Activated CD4-positive, alpha-beta T cell treated with anti-CD3 and anti-CD28 coated beads, Interleukin-2, amount 50 U/mL, for 16 hours (primary cell): ENCODE measurements around the gene TADA2B.

Source experiments
- DNase-seq: peaks from one replicate; pipeline ENCODE4 v3.0.0-alpha.2; 2020

The TADA2B gene

DNA sequence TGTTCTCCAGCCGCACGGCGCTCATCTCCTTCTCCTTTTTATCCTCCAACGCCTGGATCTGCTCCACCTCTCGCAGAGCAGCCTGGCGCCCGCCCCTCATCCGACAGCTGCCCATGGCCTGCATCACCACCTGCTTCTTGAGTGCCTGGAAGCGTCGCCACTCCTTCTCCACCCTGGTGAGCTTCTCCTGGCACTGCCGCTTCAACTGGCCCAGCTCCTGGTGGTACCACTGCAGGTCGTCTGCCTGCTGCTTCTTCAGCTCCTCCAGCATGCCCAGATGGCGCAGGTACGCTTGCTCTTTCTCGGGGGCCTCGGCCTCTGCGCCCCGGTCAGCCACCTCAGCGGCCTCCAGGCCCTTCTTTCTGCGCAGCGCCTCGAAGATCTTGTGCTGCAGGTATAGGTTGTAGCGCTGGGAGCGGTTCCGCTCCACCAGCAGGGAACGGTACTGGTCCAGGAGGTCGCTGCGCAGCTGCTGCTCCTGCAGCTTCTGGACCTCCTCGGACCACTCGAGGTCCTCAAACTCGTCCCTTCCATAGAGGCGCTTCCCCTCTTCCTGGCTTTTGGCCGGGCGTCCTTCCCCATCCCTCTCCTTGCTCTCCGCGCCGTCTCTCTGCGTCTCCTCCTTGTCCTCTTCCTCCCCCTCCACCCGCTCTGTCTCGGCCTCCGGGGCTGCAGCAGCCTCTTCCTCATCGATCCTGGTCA, 1.2 kb upstream of the TADA2B start:
- no peak for DNase-seq

DNA sequence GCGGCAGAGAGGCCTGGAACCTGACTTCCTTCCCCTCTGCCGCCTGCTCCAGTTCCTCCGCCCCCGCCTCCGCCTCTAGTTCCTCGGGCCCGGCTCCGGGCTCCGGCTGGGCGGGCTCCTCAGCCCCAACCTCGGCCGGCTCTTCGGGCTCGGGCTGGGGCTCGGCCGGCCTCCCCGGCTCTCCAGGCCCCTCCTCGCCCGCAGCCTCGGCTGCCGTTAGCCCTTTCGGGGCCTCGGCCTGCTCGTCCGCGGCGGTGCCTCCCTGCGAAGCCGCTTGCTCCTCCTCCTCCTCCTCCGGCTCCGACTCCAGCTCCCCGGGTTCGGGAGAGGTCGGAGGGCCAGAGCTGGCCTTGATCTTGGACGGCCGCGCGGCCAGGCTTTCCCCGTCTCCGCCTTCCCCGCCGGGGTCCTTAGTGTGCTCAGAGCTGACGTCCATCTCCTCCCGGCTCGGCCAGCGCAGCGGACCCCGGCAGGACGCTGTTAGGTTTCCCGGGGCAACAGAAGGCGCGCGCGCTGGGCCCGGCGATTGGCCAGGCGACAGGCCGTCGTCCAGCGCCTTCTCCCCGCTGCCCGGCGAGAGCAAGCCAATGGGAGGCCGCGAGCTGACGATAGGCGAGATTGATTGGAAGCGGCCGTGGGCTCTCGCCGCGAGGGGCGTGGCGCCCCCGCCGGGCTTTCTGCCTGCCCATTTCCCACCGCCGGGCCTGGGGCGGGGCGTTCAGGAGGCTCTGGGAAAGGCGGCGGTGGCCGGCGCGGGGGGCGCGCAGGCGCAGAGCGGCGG, 479 bp upstream of the TADA2B start:
- DNase-seq = peak; percentile 96

GRCh38 chr4:7044137-7044930, 1.2 kb downstream of the TADA2B start:
- DNase-seq = no peak

- no peak for DNase-seq
These were observed 2.4 kb downstream of the TADA2B start for GRCh38 chr4:7045553-7045952.

DNA sequence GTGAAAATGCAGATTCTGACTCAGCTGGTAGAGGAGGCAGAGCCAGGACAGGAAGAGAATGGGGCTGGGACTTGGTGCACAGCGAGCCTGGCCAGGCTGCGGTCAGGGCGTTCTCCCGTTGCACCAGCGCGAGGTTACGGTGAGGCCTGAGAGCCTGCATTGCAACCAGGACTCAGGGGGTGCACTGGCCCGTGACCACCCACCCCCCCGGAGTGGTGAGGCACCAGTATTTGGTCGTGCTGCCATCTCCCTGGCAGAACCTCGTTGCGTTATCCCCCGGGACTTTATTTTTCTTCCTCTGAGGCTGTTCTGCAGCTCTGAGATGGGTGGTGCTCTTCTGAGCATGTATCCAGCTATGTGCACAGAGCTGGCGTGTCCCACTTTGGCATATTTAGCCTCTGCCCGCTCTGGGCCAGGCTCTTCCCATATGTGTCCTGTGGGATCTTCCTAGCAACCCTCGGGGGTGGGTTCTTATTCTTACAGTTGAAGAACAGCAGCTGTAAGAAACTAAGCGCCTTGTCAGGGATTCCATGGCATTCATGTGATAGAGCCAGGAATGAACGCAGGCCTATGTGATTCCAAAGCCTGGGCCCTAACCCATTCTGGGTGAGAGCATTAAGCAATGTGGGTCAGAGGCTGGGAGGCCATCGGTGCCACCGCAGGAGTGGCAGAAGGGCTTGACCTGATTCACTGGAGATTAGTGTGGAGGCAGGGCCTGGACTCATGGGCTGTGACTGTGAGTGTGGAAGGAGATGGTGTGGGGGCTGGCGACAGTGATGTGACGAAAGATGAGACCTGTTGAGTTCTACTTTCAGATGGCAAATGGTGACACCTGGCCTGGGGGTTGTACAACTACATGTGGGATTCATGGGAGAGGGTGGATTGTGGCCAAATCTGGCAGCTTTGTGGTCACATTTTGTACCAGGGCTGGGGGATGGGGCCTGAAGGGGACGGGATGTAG, 3.1 kb downstream of the TADA2B start:
- DNase-seq = peak; percentile 27

DNA sequence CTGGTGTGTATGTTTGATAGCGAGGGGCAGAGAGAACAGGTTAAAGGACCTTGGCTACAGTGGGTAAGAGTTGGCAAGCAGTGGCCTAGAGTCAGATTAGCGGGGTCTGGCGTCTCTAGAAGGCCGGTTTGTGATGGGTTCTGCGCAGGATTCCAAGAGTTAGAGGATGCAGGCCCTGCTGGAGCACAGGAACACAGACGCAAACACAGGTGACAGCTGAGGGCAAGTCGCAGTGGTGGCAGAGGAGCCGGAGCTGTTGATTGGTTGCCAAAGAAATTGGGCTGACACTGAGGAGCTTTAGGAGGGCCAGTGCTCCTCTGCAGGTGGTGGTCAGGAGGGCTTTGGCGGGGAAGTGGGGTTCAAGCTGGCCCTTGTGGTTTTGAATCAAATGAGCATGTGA, 3.8 kb downstream of the TADA2B start:
- DNase-seq = no peak

DNA sequence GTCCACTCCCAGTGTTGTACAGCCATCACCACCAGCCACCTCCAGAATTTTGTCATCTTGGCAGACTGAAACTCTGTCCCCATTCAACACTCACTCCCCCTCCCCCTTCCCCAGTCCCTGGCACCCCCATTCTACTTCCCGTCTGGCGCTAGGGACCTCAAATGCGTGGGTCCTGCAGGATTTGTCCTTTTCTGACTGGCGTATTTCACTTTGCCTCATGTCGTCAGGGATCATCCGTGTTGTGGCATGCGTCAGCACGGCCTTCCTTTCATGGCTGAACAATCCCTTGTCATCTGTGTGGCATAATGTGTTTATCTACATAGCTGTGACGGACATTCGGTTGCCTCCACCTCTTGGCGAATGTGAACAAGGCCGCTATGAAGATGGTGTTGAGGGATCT, 5.5 kb downstream of the TADA2B start:
- DNase-seq = no peak

DNA sequence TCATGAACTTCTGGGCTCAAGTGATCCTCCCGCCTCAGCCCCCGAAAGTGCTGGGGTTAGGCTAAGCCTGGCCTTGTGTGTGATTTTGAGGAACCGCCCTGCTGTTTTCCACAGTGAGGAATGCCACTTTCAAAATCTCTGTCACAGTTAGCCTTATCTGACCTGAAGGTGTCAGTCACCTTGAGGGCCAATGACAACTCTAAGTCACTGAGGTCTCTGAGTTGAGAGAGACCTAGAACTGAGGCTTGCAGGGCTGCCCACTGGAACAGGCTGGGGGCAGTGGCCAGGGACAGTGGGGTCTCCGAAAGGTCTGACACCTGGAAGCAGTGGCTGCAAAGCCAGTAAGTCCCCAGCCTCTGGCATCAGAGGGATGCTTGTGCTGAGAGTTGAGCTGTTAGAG, 6.1 kb downstream of the TADA2B start:
- no peak for DNase-seq

DNA sequence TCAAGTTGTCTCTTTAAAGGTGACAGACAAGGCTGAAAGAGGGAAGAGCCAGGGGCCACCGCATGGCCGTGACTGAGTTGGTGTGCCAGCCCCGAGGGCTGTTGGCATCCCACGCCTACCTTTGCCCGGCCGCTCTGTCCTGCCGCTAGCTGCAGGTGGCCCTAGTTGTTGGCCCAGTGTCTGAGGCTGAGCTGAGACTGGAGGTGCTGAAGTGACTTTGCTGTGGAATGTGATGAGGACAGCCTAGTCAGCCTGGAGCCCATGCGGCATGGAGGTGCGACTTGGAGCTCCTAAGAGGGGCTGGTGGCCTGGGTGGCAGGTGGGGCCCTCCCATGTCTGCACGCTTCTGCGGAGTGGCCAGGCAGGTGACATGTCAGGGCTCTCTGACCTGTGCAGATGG, 6.6 kb downstream of the TADA2B start:
- no peak for DNase-seq

GRCh38 chr4:7050481-7051143, 7.4 kb downstream of the TADA2B start:
- DNase-seq = no peak

DNA sequence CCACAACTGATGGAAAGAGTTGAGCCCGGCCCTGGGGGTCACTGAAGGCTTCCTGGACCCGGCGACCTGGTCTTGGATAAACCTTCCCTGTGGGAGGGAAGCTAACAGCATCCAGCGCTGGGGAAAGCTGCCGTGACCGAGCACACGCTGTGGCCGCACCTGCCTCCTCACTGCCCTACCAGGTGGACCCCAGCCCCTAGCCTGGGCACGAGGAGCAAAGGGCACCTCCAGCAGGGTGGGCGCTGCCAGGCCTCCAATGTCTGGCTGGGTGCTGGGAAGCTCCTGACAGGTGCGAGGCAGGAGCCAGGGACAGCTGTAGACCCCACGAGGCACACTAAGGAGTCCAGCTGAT, 7.9 kb downstream of the TADA2B start:
- DNase-seq = no peak

DNA sequence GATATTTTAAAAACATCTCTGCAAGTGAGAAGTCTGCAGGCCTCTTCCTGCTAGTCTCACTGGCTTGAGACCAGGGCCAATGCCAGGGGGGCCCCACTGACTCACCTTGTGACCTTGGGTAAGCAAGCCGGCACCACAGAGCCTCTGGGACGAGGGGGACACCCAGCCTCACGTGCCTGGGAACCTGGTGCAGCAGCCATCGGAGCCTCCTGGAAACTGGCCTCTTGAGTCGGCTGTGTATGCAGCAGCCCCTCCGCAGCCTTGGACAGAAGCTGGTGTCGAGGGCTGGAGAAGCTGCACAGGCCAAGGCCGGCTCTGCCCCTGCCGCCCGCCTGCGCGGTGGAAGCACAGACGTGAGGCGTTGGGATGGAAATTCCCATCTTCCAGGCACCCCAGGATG, 8.7 kb downstream of the TADA2B start:
- DNase-seq = no peak

DNA sequence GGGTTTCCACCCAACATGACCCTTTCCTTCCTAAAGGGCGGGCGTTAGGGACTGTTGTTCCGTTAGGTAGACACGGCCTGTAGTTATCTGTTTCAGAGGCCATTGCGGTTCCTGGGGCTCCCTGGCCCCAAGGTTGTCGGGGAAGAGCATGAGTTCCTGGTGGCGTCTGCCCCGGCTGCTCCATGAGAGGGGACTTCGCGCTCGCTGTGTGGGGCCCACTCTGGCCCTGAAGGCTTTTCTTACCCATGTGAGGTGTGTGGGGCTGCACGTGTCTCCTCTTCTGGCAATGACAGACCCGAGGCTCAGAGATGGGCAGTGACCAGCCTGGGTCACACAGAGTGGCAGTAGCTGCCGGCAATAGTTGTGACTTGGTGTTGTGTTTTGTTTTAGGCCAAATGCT, 9.1 kb downstream of the TADA2B start:
- DNase-seq = no peak

GRCh38 chr4:7052923-7053715, 9.9 kb downstream of the TADA2B start:
- peak; percentile 24 for DNase-seq

- no peak for DNase-seq
These were observed 11.1 kb downstream of the TADA2B start for GRCh38 chr4:7054106-7054880.

DNA sequence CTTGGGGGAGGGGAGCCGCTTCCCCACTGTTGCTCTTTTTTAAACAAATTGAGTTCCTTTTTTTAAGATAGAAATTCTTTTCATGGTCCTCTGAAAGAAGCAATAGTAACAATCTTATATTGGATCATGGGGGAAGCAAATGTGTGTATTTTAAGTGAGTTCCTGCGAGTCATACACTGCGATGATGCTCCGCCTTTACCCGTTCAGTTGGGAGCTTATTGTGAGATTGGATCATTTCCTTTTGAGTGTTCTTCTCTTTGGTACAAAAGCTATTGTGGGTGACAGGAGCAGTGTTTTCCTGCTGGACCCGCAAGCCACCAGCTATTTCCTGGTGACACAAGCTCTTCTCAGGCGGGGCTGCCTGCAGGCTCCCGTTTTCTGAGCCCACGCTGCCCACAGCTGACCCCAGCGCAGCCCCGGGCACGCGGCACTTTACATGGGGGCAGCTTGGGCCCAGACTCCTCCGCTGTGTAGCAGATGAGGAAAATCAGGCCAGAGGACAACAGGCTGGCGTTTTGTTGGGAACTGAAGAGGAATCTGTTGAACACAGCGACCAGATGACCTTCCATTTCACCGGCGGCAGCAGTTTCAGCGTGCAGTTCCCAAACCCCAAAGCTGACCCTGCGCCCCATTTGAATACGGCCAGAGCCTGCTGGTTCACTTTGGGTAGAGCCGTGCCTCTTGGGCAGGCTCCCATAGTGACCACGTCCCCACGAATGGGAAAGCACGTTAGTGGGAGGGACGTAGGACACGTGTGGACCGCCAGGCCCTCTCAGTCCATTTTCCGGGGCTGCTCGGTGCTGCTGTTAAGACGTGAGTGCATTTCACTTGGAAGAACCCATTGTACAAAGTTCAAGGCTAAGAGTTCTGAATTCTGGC, 12.2 kb downstream of the TADA2B start:
- no peak for DNase-seq

DNA sequence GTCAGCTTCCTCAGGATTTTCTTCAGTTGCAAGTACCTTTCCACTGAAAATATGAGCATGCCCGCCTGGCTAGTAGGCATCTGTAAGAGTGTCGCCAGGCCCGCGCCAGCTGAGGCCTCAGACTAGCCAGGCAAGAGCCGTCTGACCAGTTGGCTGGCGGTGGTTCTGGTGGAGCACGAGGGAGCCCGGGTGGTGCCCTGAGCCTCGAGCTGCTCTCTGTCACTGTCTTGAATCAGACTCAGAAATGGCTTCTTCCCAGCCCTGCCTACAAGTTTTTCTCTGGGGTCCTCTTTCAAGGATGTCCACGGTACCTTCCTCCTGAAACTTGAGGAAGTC, 12.8 kb downstream of the TADA2B start:
- DNase-seq = no peak

- no peak for DNase-seq
These were observed 15.6 kb downstream of the TADA2B start for GRCh38 chr4:7058792-7059191.

GRCh38 chr4:7059662-7060061, 16.5 kb downstream of the TADA2B start:
- no peak for DNase-seq
